GM12873 (cell line): ENCODE measurements around the gene STMN3.

Experiments used
- CTCF ChIP-seq: IDR thresholded peaks from 2 replicates; pipeline ENCODE4 v1.5.1; 2012; ENCODE audit warnings: low read depth, mild to moderate bottlenecking, moderate library complexity, low read length, control low read depth; ENCODE audit not compliant: insufficient read depth; ENCODE audit errors: missing control alignments

Gene STMN3

GRCh38 chr20:63685269-63686026 is 32.2 kb upstream of the STMN3 start:
- no peak for TF ChIP-seq CTCF

- no peak for TF ChIP-seq CTCF
These were observed 29.3 kb upstream of the STMN3 start for GRCh38 chr20:63682384-63683139.

- no peak for TF ChIP-seq CTCF
These were observed 28.5 kb upstream of the STMN3 start for GRCh38 chr20:63681609-63682142.

GRCh38 chr20:63680857-63681608 is 27.8 kb upstream of the STMN3 start:
- no peak for TF ChIP-seq CTCF

GRCh38 chr20:63680427-63680826 is 27.2 kb upstream of the STMN3 start:
- TF ChIP-seq CTCF, result no peak

- no peak for TF ChIP-seq CTCF
These were observed 26.6 kb upstream of the STMN3 start for GRCh38 chr20:63679799-63680305.
